ENCODE results near the gene BRF1.

Gene BRF1

DNA sequence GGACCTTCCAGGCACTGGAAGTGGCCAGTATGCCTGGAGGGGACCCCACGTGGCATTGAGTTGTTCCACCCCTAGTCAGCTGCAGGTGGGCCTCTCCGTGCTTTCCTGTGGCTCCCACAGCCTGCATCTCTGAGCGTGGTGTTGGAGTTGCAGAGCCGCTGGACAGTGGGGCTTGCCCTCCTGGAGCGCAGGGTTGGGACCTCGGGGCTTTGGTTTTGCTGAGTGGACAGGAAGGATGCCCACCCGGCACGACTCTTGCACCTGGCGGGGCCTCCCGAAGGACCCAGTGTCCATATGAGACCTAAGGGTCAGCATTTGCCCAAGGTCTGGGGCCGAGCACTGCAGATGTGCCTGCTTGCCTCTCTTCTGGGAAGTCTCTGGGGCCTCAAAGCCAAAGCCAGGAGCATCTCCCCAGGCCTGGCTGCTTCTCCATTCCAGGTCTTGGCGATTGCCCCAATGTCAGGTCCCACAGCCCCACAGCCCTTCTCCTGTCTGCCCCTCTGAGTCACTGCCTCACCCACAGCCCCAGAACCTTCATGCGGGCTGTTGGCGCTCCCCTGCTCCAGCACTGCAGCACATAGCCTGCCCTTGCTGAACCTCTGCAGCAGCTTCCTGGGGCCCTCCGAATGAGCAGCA, 15.3 kb upstream of the BRF1 start:
- Histone ChIP-seq H3K4me3 (ENCODE audit: insufficient read depth in 1 of 2, low read depth in 1 of 2, low read length in 2 of 2) (peak overlapping the region; percentile 14 to 92), H3K14ac (ENCODE audit: low read length in 2 of 2) (peak overlapping the region in 1 of 2 experiments; percentile 22), H3K27me3 (ENCODE audit: control insufficient read depth in 1 of 2, insufficient read depth in 1 of 2, low read length in 2 of 2) (no peaks in the 10 kb centered on the region), H2BK12ac (ENCODE audit: low read length in 2 of 2) (no peak overlapping the region), H2AK5ac (ENCODE audit: low read length, severe bottlenecking) (no peak overlapping the region), H3K9me3 (ENCODE audit: control insufficient read depth, low read length) (no peaks in the 10 kb centered on the region), H4K91ac (ENCODE audit: low read length) (no peak overlapping the region), H3K79me1 (replicated peaks; ENCODE audit: low read length, poor library complexity, severe bottlenecking) (peaks cover 16% of the 10 kb centered on the region), H2BK120ac (ENCODE audit: low read depth, low read length) (no peak overlapping the region), H3K4me1 (ENCODE audit: control insufficient read depth, insufficient read depth, low read depth, low read length) (peaks cover 21% of the 10 kb centered on the region), H3K4ac (ENCODE audit: low read depth in 1 of 2, low read length in 2 of 2) (no peak overlapping the region), H2AFZ (ENCODE audit: low read depth, low read length) (no peak overlapping the region), H3K4me2 (ENCODE audit: low read length, poor library complexity, severe bottlenecking) (peak overlapping the region; percentile 55), H3K18ac (ENCODE audit: low read depth in 1 of 2, low read length in 2 of 2) (peak overlapping the region in 1 of 2 experiments; percentile 48), H3K9ac (ENCODE audit: low read length) (peak overlapping the region; percentile 80), H3K36me3 (ENCODE audit: control insufficient read depth in 1 of 2, insufficient read depth in 2 of 2, low read depth in 1 of 2, low read length in 2 of 2) (no peaks in the 10 kb centered on the region), H2BK5ac (ENCODE audit: low read depth, low read length, poor library complexity, severe bottlenecking) (no peak overlapping the region), H3K23ac (ENCODE audit: low read length in 2 of 2) (peak overlapping the region in 1 of 2 experiments; percentile 88), H3K27ac (ENCODE audit: low read length, poor library complexity, severe bottlenecking) (no peak overlapping the region), H2BK15ac (ENCODE audit: low read depth, poor library complexity, severe bottlenecking) (no peak overlapping the region), H4K8ac (ENCODE audit: low read length) (no peak overlapping the region)
- peak; percentile 29 for DNase-seq
- WGBS: 80% methylated on average over 15 of the region's 15 CpGs

DNA sequence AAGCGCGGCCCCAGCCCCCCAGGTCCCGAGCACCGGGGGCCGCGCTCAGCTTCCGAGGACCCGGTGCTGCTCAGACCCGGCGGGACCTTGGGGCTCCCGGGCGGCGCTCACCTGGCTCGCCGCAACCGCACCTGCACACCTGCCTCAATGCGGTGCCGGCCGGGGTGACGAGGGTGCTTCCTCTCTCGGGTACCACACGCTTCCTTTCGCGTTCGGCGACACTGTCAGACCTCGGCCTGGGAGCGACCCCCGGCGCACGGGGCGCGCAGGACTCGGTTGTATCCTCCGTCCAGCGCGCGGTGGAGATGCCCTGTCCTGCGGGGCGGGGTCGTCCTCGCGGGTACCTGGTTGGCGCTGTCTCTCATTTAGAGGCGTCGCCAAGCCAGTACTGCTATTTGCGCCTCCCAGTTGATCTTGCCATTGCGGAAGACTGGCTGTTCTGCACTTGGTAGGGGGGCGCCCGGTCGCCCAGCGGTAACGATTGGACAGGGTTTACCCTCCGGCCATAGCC, 14.5 kb upstream of the BRF1 start:
- Histone ChIP-seq H3K36me3 (ENCODE audit: control insufficient read depth in 1 of 2, insufficient read depth in 2 of 2, low read depth in 1 of 2, low read length in 2 of 2) (no peaks in the 10 kb centered on the region), H3K4me2 (ENCODE audit: low read length, poor library complexity, severe bottlenecking) (peak overlapping the region; percentile 55), H3K27me3 (ENCODE audit: control insufficient read depth in 1 of 2, insufficient read depth in 1 of 2, low read length in 2 of 2) (no peaks in the 10 kb centered on the region), H3K14ac (ENCODE audit: low read length in 2 of 2) (no peak overlapping the region), H3K9me3 (ENCODE audit: control insufficient read depth, low read length) (no peaks in the 10 kb centered on the region), H3K23ac (ENCODE audit: low read length in 2 of 2) (no peak overlapping the region), H2BK12ac (ENCODE audit: low read length in 2 of 2) (no peak overlapping the region), H3K4me3 (ENCODE audit: insufficient read depth in 1 of 2, low read depth in 1 of 2, low read length in 2 of 2) (peak overlapping the region; percentile 92), H2BK15ac (ENCODE audit: low read depth, poor library complexity, severe bottlenecking) (no peak overlapping the region), H2BK5ac (ENCODE audit: low read depth, low read length, poor library complexity, severe bottlenecking) (no peak overlapping the region), H3K9ac (ENCODE audit: low read length) (peak overlapping the region; percentile 80), H3K4me1 (ENCODE audit: control insufficient read depth, insufficient read depth, low read depth, low read length) (peaks cover 21% of the 10 kb centered on the region), H2BK120ac (ENCODE audit: low read depth, low read length) (peak overlapping the region; percentile 75), H2AFZ (ENCODE audit: low read depth, low read length) (no peak overlapping the region), H2AK5ac (ENCODE audit: low read length, severe bottlenecking) (no peak overlapping the region), H4K8ac (ENCODE audit: low read length) (no peak overlapping the region), H4K91ac (ENCODE audit: low read length) (peak overlapping the region; percentile 44), H3K27ac (ENCODE audit: low read length, poor library complexity, severe bottlenecking) (no peak overlapping the region), H3K4ac (ENCODE audit: low read depth in 1 of 2, low read length in 2 of 2) (peak overlapping the region; percentile 29 to 41), H3K79me1 (replicated peaks; ENCODE audit: low read length, poor library complexity, severe bottlenecking) (peaks cover 15% of the 10 kb centered on the region), H3K18ac (ENCODE audit: low read depth in 1 of 2, low read length in 2 of 2) (peak overlapping the region in 1 of 2 experiments; percentile 35)
- peak; percentile 55 for DNase-seq
- under 1% methylated on average over 53 of the region's 54 CpGs for WGBS

DNA sequence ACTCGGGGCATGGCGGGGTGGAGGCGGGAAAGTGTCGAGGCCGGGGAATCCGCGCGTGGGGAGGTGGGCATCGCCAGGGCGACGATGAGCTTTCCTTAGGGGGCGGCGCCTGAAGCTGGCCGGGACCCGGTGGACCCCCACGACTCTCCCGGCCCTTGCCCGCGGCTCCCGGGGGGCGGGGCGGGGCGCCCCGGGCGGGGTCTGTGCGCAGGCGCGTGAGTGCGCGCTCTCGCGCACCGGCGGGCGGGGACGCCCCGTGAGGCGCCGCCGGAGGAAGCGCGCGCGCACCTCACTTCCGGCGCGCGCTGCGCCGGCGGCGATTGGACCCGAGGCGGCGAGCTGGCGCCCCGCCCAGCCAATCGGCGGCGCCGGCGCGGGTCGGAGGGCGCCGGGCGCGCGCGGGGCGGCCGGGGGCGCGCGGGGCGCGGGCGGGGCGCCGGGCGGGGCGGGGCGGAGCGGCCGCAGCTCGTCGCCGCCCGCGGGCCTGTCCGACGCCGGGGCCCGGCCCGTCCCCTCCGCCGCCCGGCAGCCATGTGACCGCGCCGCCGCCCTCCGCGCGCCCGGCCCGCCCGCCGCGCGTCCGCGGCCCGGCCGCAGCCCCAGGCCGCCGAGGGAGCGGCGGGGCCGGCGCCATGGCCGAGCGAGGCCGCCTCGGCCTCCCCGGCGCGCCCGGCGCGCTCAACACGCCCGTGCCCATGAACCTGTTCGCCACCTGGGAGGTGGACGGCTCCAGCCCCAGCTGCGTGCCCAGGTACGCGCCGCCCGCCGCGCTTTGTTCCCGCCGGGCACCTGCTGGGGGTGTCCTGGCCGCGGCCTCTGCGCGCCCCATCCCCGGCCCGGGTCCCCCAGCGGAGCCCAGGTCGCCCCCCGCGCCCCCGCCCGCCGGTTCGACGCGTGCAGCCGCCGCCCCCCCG, 13.7 kb upstream of the BRF1 start, which contains the start of gene PACS2:
Gene PACS2 (plus strand): TSS at position 462 of the 914 bp plus-strand sequence. CDS start 171 bp downstream, at position 633.
- no peaks in the 10 kb centered on the region for H3K9me3 ChIP-seq (ENCODE audit: control insufficient read depth, low read length)
- H2AFZ ChIP-seq (ENCODE audit: low read depth, low read length): no peak within 1 kb of the TSS
- peak within 1 kb of the TSS; percentile 92 for H3K4me3 ChIP-seq (ENCODE audit: insufficient read depth in 1 of 2, low read depth in 1 of 2, low read length in 2 of 2)
- H3K18ac ChIP-seq (ENCODE audit: low read depth in 1 of 2, low read length in 2 of 2): peak within 1 kb of the TSS; percentile 69 to 84
- peak within 1 kb of the TSS; percentile 60 for H4K91ac ChIP-seq (ENCODE audit: low read length)
- no peak within 1 kb of the TSS for H3K27ac ChIP-seq (ENCODE audit: low read length, poor library complexity, severe bottlenecking)
- peak within 1 kb of the TSS; percentile 96 for H4K8ac ChIP-seq (ENCODE audit: low read length)
- no peaks in the 10 kb centered on the region for H3K36me3 ChIP-seq (ENCODE audit: control insufficient read depth in 1 of 2, insufficient read depth in 2 of 2, low read depth in 1 of 2, low read length in 2 of 2)
- peak within 1 kb of the TSS; percentile 91 for H2BK120ac ChIP-seq (ENCODE audit: low read depth, low read length)
- H3K9ac ChIP-seq (ENCODE audit: low read length): peak within 1 kb of the TSS; percentile 85
- DNase-seq: peak; percentile 81
- peak within 1 kb of the TSS in 1 of 2 experiments; percentile 81 for H3K23ac ChIP-seq (ENCODE audit: low read length in 2 of 2)
- H3K4me1 ChIP-seq (ENCODE audit: control insufficient read depth, insufficient read depth, low read depth, low read length): peaks cover 21% of the 10 kb centered on the region
- peak within 1 kb of the TSS in 1 of 2 experiments; percentile 93 for H3K14ac ChIP-seq (ENCODE audit: low read length in 2 of 2)
- peak within 1 kb of the TSS; percentile 29 to 55 for H2BK12ac ChIP-seq (ENCODE audit: low read length in 2 of 2)
- no peaks in the 10 kb centered on the region for H3K27me3 ChIP-seq (ENCODE audit: control insufficient read depth in 1 of 2, insufficient read depth in 1 of 2, low read length in 2 of 2)
- 1% methylated on average over 30 of the region's 163 CpGs for WGBS
- peak within 1 kb of the TSS; percentile 41 to 71 for H3K4ac ChIP-seq (ENCODE audit: low read depth in 1 of 2, low read length in 2 of 2)
- peak within 1 kb of the TSS; percentile 55 for H2BK15ac ChIP-seq (ENCODE audit: low read depth, poor library complexity, severe bottlenecking)
- H3K79me1 ChIP-seq (replicated peaks; ENCODE audit: low read length, poor library complexity, severe bottlenecking): peaks cover 15% of the 10 kb centered on the region
- H2BK5ac ChIP-seq (ENCODE audit: low read depth, low read length, poor library complexity, severe bottlenecking): no peak within 1 kb of the TSS
- H3K4me2 ChIP-seq (ENCODE audit: low read length, poor library complexity, severe bottlenecking): peak within 1 kb of the TSS; percentile 73
- H2AK5ac ChIP-seq (ENCODE audit: low read length, severe bottlenecking): no peak within 1 kb of the TSS

Measured in mesenchymal stem cell (in vitro differentiated cells and primary cell).